Hypothalamus (tissue), 51 donors: Measurements from ENCODE around the gene ALK.

Experiments
- DNase-seq, 51 donors: peaks; one replicate each; lab custom pipeline; 2025; lab: John Stamatoyannopoulos, UW

The ALK gene

DNA sequence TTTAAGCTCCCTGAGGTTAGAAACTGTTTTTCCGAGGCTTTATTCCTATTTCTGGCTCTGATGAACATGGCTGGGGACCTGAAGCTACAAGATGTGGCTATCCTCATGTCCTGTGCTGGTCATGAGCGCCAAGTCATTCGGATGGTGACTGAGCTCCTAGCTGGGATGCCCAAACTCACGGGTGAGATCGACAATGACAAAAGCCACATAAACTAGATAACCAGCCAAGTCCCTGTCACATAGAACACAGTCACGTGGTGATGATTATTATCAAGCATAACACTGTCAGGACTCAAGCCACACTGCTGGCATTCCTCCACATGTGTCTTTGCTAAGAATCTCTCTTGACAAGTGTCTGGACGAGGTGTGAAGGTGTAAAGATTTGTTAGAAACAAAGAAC, 531.2 kb downstream of the ALK start:
- DNase-seq = no peak

DNA sequence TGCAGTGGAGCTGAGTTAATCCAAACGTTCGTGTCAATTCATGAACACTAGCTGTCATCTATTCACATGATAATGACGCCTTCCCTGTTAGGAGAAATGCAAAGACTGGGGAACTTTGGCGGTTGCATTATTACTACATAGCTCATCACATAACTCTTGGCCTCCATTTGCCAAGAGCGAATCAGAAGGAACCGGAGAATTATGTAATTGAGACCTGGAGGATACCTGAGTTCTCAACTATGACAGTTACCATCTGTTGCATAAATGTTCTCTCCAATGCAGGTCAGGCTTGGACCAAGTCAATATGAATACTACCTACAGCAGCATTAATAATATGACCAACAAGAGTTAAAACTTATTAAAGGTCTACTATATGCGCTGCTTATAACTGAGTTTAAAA, 531.7 kb downstream of the ALK start:
- DNase-seq = no peak

DNA sequence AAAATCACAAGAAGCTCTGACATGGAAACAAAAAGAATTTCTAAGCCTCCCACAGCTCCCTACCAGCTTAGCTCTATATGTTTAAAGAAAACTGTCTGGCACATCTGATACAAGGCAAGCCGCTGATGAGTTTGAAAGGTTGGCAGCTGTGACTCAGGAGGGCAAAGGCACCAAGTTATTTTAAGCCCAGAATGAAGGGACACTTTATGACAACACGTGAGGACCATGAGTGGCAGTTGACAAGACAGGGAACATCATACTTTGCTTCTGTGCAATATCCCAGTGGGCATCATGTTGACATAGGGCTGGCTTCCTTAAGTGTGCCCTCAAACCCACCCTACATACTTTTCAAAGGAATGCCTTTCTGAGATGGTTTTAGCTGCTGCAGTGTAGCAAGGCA, 533.3 kb downstream of the ALK start:
- no peak for DNase-seq

DNA sequence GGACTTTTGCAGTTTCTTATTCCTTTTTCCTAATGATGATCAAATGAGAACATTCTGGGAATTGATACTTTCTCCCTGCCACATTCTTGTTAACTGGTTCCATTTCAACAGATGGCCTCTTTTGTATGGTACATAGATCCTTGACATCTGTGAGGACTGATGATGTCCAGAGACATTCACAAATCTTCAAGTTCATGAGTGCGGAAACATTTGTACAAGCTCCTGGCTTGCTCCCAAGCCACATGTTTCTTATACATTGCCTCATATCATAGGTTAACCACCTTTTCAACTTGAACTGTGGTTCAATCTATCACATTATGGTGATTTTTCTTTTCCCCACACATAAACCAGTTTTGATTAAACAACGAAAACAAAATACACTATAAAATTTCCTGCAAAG, 538.9 kb downstream of the ALK start:
- no peak for DNase-seq

DNA sequence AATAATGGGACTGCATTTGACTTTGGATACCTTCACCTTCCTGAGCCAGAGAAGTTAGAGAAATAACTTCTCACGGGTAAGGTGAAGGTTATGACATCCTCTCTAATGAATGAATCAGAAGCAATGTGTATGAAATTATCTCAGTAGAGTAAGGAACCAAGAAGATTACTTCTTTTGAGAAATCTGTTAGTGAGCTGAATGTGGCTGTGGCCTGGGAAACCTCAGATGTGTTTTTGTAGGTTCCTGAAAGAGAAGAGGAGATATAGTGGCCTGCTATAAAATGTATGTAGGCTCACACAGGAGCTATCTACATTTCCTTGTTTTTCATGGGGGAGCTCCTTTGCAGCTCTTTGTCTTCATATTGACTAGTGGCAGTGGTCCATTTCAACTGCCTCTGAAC, 543.6 kb downstream of the ALK start:
- DNase-seq = no peak

DNA sequence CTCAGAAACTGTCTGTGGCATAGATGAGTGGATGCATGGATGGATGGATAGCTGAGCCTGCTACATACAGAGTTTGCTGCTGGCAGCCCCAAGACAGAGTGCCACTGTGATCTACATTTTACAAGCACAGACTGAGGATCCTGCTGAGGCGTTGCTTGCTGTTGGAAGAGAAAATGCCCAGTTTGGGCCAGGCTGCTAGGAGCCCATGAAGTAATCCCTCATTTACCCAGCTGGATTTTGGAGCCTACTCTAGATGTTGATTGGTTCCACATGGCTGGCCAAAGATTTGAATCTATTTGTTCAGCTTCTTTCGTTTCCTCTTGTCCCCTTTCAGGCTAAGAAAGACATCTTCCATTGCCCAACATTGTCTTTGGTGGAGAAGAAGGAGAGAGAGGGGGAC, 544.8 kb downstream of the ALK start:
- DNase-seq = no peak

DNA sequence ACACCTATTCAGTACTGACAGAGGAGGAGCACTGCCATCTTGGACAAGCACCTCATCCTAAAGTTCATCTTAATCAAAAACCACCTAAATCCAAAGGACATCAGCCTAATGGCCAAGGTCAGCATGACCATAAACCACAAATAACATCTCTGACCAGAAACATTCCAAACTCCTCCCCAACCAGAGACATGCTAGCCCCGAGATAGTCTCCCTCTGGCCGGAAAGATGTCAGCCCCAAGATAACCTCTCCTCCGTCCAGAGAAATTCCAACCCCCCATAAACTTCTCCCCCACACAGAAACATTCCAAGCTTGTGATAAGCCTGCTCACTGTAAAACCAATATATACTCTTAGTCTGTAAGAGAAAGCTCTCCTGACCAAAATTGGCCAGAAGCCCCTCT, 545.5 kb downstream of the ALK start:
- no peak for DNase-seq

DNA sequence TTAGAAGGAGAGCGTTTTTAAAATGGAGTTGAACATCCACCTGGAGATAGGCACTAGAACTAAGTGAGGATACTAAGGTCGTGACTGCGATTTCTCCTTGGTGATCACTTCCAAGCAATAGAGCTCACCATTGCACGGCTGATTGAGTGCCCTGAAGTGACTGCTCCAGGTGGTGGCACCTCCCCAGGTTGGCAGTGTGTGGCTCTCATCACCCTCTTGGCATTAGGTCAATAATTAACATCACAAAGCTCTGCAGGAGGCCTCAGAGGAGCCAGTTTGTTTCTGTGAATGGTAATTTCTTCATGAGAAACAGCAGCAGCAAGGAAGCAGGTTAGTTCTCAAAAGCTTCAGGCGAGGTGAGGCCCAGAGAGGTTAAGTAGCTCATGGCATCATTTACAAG, 546.6 kb downstream of the ALK start:
- no peak for DNase-seq

DNA sequence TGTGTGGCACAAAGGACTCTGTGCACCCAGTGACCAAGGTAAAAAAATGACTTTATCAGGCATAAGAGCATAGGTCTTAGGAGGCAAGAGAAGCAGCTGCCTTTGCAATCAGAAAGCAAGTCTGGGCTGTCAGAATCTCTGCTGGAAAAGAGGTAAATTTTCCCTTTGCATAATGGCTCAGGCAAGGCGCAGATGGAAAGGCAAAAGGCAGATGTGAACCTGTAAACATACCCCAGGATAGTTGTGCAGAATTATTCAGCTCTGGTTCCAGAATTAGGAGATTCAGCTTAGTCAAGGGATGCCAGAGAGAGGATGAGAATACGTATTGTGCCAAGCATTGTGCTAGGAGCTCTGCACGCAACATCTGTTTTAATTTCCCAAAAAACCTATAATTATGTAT, 547.5 kb downstream of the ALK start:
- DNase-seq = no peak

DNA sequence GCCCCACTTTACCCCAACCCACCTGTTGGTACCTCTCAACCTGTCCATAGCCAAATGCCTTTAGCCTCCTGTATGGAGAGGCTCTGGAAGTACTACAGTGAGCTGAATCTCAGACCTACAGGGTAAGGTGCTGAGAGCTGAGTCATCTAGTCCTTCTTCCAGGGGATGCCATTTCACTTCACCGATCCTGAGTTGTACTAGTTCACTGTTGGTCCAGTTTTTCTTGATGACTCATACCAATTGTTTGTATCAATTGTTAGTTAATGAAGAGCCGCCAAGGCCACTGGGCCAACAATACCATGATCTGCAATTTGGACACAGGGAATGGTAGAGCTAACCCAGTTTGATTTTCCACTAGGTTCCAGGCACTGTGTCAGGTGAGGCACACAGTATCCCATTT, 549.2 kb downstream of the ALK start:
- DNase-seq = no peak

DNA sequence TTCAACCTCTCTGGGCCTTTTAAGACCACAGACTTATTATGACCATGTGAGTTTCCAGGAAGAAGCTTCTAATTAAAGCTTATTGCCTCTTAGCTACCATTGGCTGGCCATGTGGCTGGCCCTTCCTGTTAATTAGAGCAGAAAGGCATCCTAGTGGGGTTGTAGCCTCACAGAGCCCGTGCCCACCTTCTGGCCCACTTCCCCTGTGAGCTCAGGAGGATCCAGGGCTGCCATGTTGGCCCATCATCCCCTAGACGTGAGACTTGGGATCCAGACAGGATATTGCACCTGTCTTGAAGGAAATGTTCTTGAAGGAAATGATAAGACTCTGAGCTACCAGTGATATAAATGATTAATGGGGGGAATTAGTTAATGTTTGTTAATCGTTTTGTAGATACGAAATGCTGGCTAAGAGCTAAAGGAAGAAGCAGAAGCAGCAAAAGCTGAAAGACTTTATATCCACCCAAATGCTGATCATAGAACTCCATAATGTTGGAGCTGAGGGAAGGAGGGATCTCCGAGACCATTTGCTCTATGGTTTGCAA, 550.7 kb downstream of the ALK start:
- DNase-seq = no peak

DNA sequence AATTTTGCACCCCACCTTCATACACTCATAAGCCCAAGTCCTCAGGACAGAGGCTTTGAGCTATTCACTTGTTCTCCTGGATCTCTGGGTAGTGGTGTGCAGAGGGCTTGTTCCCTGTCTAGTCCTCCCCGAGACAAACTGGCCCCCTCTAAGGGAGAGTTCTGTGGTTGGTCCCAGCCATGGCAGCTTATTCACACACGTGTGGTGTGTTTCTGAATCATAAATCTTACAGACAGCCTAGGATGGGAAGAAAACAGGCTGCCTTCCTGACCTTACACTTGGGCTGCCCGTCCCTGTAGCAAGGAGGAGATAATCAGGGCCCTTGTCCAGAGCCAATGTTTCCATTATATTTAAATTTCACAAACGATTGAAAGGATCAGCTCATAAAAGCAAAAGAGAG, 551.2 kb downstream of the ALK start:
- DNase-seq = no peak

DNA sequence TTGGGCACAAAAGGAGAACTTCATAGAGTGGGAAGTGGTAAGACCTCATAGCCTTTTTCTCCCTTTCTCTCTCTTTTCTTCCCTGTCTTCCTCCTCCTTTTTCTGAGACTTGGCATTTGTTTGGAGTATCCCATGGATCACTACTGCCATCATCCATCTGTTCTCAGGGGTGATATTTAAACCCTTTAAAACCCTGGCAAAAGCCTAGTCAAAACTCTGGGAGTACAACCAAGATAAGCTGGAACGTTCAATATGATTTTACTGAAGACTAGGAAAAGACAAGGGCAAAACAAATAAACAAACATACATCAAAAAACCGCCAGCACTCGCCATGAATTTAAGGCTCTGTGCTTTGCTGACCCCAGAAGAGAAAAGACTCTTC, 552.7 kb downstream of the ALK start:
- DNase-seq = no peak

DNA sequence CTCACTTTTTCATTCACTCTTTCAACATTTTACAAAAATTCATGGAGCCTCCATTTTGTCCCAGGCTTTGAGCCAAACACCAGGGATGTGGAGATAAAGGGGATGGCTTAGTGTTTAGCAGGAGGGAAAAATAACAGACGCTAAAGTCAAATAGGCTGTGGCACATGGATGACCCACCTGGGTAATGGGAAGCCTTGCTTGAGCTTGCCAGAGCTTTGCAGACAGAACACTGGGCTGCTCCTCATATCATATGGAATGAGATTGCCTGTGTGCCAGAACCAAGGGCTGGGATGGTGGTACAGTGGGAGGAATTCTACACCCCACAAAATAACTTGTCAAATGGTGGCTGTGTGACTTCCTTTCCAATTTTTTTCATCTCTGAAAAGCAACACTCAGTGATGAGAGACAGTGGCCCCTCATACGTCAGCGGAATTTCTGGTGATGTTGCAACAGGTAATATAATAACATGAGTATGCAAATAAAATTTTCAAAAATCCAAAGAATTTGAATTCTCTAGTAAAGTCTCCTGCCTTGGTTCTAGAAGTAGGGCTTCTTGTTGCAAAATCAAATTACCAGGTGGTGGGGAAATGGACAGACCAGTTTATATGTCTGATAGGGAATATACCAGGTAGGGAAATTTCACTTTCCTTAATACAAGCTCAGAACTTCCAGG, 553.3 kb downstream of the ALK start:
- no peak for DNase-seq

DNA sequence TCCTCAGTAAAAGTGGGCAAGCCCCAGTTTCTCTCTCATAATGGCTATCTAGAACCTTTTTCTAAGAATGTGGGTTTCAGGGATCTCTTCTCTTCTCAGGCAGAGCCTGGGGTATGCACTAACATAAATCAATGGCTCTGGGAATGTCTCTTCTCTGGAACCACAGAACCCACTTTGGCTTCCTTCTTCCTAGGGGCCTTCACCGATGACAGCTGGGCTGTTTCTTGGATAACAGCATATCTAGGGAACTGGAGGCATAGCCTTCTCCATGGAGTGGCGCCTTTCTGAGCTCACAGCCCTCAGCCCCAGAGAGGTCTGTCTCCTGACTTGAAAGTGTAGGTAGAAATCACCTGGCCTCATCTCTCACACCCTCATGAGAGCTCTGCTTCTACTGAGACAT, 558.3 kb downstream of the ALK start:
- no peak for DNase-seq

DNA sequence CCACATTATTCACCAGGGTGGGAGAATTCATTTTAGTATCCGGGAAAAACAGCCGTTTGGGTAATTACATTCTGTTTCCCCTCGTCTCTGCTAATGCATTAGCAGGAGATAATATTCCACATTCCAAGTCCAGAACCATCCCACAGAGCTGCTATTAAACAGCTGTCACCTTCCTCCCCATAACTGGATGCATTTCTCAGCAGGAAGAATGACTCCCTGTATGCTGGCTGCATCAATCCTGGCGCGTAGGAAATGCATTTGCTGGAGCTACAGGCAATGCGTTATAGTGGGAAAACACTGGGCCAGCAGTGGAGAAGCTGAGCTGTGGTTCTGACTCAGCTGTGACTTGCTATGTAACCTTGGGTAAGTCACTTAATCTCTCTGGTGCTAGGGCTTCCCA, 560.2 kb downstream of the ALK start:
- no peak for DNase-seq

DNA sequence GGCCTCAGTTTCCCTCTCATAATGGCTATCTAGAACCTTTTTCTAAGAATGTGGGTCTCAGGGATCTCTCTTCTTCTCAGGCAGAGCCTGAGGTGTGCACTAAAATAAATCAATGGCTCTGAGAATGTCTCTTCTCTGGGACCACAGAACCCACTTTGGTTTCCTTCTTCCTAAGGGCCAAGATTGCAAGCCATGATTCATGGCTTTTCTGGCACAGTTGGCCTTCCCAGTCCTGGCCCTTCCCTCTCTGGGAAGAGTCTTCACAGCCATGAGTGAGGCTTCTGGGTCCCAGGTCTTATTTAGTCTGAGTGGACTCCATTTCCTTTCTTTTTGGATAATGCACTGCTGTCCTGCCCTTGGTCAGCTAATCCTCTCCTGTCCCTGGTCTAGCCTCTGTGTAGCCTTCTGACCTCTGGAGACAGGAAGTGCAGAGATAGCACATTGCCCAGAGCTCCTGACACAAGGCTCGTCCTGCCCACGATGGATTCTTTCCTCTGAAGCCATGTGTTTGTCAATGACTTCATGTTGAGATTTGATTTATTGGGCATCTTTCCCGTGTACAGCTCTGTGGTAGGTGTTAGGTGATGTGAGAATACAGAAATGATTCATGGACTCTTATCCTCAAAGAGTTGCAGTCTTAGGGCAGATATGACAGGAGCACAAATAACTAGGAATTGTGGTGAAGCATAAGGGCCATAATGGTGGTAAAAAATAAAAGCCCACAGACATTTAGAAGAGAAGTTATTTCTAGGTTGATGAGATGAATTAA, 561.2 kb downstream of the ALK start:
- DNase-seq = no peak

DNA sequence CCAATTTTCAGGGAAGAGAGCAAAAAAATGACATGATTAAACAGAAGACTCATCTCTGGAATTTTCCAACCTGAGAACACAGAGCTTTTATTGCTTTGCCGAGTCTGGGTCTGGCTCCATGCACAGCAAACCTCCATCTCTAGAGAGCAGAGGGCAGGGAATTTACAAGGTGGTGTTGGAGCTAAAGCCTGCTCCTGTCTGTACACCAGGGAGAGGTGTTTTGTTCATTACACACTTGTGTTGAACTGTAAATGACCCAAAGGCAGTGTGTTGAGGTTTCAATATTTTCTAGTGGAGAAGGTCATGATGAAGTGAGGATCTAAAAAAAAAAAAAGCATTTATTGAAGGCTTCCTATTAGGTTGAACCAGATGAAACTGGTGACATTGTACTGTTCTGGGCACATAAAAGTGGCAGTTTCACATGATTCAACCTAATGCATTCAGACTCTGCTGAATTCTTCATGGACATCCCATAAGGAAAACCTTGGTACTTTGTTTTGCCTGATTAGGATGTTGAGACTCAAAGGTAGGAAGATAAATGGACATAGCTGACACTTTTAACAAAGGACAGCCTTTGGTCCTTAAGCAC, 567.9 kb downstream of the ALK start:
- no peak for DNase-seq

DNA sequence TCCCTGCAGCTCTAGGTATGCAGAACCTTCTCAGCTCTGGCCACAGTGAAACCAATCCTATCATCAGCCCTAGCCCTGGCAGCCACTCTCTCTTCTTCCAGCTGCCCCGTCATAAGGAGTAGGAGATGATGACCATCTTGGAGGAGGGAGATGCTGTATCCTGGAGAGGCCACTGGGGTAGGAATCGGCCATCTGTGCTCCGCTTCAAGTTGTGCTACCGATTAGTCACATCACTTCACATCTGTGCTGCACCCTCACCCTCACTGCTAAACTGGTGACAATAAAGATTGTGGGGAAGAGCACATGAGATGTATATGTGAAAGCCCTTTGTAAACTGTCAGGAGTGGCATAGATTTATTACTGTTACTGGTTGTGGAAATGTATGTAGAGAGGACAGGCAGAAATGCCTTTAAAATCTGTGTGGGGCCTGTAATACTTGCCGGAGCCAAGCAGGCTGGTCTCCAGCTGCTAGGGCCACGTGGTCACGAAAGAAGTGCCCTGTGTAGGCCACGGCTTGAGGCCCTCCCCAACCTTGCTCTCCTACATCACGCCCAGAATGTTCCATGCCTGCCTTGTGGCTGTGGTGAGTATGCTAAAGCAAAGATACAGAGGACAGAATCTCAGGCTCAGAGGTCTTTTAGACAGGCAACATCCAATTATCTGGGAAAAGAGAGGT, 569.3 kb downstream of the ALK start:
- no peak for DNase-seq

DNA sequence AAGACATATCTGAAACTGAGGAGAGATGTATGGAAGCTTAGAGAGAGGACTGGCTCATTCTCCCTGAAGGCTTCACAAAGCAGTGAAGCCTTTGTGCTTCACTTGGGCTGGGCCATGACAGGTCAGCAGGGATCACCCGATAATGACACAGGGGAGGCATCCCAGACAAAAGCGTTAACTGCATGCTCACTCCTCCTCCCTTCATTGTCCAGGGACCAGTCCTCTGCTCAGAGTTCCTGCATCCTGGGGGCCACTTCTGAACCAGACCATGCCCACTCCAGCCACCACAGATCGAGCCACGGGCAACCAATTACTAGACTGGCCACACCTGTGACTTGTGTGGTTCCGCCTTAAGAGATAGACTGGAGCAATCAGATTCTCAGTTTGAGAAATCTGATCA, 570.1 kb downstream of the ALK start:
- no peak for DNase-seq

DNA sequence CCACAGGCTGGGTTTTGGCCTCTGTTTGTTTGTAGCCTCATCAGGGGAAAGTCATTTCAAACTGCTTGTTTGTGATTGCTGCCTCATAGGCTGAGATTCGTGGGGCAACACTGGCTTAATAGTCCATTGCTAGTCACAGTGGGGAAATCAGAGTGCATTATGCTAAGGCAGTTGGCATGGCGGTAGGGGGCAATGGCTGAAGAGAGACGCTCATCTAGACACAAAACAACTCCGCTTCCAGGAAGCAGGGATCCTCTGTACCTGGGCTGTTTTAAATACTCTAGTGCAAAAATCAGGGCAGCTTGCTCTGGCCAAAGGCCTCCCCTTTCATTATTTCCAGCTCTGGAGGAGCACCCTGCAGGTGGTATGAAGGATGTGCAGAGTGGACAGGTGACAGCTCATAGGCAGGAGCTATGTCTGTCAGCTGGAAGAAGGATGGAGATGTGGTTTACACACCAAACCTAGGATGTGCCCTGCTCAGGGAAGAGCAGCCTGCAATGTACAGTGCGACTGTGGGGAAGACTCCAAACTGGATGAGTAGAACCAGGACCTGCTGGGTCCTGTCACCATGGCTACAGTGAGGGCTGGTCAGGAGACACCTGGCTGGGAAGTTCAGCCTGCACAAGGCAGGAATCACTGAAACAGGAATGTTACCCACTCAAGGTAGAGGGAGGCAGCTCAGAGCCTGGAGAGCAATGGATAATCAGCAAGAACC, 571.9 kb downstream of the ALK start:
- no peak for DNase-seq
